Effector CD8-positive, alpha-beta T cell (primary cell): ENCODE results near the gene IGSF11.
"Not testable (repeated sequence)": the region's sequence is repeated elsewhere in the genome, so short reads cannot be mapped to it uniquely, and the experiment has no call there.

ENCODE experiments used
- DNase-seq: peaks from one replicate; lab custom pipeline; 2025; lab: John Stamatoyannopoulos, UW
- total RNA-seq, 4 experiments: gene quantifications; one replicate each; lab custom pipeline; 2026; lab: John Stamatoyannopoulos, UW

IGSF11 gene, protein sequence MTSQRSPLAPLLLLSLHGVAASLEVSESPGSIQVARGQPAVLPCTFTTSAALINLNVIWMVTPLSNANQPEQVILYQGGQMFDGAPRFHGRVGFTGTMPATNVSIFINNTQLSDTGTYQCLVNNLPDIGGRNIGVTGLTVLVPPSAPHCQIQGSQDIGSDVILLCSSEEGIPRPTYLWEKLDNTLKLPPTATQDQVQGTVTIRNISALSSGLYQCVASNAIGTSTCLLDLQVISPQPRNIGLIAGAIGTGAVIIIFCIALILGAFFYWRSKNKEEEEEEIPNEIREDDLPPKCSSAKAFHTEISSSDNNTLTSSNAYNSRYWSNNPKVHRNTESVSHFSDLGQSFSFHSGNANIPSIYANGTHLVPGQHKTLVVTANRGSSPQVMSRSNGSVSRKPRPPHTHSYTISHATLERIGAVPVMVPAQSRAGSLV
- total RNA-seq = 0 to 0.36 (median 0) reads per million in 4 experiments

DNA sequence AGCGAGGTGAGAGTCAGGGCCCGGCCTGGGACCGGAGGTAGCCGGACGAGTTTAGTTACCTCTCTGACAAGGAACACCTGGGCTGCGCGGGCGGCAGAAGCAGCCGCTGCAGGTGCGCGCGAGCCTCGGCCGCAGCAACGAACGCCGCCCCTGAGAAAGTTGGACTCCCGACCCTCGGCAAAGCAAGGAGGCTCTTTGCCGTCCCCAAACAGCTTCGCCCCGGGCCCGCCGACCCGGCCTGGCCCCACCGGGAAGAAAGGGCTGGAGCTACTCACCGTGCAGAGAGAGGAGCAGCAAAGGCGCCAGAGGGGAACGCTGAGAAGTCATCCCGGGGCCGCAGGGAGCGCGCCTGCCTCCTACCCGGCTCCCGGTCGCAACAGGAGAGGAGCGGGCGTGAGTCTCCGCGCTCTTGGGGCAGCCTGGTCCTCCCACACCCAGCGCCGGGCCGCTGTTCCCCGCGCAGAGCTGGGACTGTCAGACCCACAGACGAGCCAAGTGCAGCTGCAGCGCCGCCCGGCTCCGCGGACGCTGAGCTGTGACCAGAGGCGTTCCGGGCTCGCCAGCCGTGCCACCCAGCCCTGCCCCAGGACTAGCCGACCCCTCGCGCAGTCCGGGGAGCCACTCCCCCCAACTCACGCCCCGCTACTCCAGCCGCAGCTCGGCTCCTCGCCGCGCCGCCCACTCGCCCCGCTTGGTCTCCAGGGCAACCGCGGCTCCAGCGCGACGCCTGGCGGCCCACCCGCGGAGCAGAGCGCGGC is at the start of gene IGSF11:
IGSF11 (minus strand) TSS at position 591 of the 758 bp plus-strand sequence; CDS start at position 327, 264 bp downstream.
- DNase-seq = peak; percentile 46

DNA sequence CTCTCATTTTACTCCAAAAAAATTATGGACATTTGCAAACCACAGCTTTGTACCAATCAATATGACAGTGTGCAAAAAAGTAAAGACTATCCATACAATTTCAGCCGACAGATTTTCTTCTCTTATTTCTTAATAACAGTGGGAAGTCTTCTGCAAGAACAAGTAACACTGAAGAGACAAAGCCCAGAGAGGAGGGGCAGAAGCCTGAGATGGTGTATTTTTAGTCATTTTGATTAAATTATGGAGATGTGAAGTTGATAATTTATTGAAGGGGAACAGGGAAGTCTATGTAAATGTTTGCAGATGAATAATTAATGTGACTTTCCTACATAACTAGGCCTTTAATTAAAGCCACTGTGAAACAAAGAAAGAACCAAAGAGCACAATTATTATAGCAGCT is 45.7 kb upstream of the IGSF11 start:
- no peak for DNase-seq

DNA sequence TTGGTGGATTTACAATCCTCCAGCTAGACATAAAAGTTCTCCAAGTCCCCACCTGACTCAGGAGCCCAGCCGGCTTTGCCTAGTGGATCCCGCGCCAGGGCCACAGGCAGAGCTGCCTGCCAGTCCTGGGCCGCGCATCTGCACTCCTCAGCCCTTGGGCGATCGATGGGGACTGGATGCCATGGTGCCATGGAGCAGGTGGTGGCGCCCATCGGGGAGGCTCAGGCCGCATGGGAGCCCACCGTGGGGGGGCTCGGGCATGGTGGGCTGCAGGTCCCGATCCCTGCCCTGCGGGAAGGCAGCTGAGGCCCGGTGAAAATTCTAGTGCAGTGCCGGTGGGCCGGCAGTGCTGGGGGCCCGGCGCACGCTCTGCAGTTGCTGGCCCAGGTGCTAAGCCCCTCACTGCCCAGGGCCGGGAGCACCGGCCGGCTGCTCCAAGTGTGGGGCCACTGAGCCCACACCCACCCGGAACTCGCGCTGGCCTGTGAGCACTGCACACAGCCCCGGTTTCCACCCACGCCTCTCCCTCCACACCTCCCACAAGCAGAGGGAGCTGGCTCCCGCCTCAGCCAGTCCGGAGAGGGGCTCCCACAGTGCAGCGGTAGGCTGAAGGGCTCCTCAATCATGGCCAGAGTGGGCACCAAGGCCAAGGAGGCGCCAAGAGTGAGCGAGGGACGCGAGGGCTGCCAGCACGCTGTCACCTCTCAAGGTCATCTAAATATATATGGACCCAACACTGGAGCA is 38.8 kb upstream of the IGSF11 start:
- DNase-seq = no peak

DNA sequence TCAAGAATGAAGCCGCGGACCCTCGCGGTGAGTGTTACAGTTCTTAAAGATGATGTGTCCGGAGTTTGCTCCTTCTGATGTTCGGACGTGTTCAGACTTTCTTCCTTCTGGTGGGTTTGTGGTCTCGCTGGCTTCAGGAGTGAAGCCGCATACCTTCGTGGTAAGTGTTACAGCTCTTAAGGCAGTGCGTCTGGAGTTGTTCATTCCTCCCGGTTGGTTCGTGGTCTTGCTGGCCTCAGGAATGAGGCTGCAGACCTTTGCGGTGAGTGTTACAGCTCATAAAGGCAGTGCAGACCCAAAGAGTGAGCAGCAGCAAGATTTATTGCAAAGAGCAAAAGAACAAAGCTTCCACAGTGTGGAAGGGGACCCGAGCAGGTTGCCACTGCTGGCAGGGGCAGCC is 37.8 kb upstream of the IGSF11 start:
- DNase-seq = not testable (repeated sequence)

DNA sequence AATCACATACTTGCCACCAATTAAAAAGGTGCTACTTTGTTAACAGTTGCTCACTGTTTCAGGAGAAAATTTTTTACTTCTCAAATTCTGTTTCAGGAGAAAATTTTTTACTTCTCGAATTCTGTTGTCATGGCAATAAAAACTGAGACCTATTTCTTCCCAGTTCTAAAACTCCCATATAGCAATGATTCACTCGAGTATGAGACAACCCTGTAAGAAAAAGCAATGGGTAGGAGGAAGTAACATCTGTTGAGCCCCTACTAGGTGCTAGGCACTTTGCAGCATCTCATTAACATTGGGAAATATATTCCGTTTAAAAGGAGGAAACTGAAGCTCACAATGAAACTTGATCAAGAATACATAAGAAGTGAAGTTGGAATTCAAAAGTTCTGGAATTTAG is 35.1 kb upstream of the IGSF11 start:
- DNase-seq = no peak

DNA sequence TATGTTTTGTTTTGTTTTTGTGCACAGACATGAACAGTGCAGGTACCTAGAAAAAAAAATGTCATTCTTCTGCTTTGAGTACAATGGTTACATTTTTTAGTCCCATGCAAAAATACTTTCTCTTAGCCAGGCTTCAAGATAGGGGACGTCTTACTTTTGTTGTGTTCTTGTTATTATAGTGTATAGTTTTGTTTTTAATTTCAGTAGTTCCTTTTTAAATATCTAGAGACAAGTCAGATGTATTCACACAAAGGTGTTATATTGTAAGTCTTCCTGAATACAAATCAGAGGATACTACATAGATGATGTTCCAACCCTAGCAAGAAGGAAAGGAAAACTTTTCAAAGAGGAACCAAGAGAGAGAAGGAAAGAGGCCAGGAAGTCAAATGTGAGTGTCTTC is 28.8 kb upstream of the IGSF11 start:
- no peak for DNase-seq

DNA sequence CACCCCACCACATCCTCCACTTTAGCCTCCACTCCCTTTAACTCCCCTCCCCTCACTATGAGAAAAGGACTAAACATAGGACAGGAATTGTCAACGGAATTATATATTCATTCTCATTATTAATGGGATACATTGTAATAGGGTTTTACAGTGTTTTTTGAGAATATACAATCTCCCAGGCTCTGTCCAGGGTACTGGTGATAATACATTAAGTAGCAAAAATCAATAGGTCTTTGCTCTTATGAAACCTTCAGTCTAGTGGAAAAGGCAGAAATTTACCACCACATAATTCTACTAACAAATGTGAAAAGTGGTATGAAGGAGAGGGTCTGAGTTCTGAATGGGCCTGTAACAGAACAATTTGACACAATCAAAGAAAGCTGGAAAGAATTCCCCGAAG is 28.2 kb upstream of the IGSF11 start:
- DNase-seq = no peak

DNA sequence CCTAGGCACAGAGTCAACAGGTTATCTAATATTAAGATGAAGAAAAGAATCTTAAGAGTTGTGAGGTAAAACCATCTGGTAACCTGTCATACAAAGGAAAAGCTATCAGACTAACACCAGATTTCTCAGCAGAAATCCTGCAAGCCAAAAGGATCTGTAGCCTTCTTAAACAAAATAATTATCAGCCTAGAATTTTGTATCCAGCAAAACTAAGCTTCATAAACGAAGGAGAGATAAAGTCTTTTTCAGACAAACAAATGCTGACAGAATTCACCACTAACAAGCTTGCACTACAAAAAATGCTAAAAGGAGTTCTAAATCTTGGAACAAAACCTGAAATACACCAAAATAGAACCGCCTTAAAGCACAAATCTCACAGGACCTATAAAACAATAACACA is 9.9 kb upstream of the IGSF11 start:
- no peak for DNase-seq

DNA sequence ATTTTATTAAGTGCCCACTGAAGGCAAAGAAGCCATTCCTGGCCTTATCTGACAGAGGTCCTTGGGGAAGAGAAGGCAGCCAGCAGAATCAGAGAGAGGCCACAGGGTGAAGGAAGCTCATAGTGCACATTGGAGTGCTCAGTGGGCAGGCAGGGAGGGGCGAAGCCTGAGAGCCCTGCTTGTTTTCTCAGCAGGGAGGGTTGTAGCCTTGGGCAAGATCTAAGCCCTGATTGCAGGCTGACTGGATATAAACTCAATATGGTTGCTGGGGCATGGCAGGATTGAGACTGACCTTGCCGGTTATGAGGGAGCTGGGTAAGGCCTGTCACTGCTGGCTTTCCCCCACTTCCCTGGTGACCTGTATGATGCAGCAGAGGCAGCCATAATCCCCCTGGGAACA is 7.5 kb upstream of the IGSF11 start:
- DNase-seq = no peak

DNA sequence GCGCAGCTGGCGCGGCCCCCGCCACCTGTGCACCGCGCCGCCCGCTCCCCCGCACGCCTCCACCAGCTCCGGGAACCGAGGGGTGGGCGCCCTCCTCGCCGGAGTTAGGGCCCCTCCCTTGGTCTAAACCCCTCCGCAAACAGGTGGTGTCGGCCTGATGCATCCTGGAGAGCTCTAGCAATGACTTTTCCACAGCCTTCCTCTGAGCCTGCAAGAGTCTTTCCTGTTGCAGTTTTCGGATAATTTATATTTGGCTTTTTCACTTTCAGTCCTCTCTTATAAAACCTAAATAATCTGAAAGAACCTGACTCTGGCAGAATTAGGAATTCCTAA is 334 bp upstream of the IGSF11 start:
- DNase-seq = no peak

DNA sequence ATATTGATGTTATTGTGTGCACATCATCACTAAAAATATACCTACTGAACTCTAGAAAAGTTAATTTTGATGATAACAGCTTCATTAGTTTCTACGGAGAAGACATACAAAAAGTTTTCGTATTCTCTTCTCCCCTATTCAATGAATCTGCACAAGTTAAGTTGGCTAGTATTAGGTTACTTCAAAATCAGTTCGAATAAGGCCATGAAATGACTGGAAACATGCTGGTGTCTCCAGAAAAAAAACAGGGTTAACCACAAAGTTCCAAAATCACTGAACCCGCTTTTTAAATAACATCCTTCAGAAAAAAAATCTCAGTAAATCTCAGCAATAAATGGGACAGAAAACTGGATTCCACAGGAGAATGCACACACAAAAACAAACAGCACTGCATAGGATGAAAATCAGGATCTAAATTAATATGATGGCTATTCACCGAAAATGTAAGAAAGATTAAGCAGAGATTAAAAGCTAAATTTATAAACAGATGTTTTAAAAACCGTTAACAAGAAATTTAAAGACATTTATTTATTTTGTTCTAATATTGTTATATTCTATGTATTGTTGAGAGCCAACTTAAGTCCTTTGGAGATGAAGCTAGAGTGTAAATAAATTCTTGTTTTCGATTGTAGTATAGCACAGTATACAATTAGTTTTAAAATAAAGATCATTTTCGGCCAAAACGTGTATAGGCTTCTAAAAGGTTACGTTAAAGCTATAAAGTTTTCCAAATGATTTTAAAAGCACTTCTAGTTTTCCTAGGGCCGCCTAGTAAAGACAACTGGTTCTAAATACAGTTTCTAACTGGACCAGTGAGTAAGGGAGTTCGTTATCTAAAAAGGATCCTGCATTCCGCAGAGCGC is 1.0 kb downstream of the IGSF11 start:
- DNase-seq = no peak

DNA sequence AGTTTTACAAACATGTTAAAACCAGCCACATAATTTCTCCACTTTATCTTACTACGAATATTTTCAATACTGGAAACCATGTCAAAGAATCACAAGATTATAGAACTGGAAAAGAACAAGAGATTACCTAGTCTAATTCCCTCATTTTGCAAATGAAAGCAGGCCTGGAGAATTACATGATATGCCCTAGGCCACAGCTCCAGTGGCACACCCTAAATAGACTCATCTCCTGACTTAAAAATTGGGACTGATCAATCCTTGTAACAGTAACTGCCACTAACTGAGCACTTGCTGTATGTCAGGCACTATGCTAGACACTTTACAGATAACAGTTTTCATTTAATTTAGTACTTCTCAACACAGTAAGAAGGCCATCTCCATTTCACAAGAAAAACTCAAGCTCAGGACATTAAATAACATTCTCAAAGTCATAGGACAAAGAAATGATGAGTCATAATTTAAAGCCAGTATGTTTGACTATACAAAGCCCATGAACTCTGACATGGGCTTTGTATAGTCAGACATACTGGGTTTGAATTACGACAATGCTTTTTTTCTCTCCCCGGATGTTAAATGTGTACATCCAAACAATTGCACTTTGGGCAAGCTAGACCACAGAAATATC is 9.4 kb downstream of the IGSF11 start:
- DNase-seq = no peak

DNA sequence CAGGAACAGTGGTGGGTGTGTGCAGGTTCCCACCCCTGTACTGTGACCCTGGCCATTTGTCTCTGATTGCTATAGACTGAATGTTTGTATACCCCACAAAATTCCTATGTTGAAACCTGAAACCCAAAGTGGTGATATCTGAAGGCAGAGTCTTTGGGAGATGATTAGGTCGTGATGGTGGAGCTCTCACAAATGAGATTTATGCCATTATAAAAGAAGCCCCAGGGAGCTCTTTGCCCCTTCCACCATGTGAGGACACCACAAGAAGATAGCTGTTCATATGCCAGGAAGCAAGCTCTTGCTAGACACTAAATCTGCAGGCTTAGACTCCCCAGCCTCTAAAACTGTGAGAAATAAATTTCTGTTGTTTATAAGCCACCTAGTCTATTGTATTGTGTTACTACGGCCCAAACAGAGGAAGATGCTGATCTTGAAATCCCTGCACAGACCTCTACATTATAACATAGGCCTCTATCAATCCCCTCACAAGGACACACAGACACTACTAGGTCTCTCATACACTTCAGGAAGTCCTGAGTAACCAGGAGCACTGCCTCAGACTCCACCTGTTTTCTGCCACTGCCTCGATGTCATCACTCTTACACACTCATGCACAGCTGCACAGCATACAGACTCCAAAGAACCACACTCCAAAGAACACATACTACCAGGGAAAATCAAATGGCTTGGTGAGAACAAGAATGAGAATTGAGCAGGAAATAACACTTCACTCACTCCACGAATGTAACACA is 14.7 kb downstream of the IGSF11 start:
- no peak for DNase-seq

DNA sequence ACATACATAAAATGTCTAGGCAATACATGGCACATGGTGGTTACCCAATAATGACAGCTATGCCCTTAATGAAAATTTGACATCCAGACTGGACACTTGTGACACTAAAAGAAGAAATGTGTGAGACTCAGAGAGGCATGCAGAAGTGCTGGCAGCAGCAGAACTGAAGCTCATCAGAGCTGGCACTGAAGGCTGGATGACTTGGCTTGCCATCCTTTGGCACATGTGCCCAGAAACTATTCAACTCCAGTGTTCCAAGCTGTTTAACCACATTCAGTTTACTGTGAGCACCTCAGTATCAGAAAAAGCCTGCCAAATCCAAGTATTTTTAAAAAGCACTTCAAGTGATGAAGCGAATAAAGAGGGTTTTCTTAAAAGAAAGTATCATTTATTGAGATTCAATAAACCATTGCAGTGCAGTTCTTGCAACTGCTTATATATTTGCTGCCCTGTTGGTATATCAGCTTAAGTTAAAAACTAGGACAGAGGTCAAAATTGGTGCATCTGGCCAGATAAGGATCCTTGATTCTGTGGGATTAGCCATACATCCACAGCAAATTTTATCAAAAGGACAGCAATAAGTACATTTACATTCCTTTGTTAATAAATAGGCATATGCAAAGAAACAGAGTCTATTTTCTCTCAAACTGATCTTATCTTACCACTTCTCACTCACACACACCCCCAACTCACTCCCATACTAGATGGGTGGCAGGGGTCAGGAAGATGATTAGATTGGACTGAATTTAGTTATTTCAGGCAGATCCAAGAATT is 15.8 kb downstream of the IGSF11 start:
- DNase-seq = no peak

DNA sequence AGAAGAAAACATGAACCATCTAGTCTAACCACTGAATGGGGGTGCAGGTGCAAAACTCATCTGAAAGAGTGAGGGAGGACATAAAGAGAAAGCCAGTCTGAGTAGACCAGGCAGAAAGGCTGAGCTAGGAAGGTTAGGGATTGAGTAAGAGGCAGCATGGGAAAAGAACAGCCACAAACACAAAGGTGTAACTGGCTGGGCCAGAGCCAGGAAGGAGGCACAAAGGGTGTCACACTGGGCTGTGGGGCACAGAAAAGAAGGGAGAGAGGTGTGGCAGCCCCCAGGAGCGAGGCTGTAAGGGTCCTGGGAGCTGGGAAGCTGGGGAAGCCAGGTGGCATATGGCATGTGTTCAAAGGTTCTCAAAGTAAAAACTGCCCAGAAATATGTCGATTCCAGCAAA is 18.7 kb downstream of the IGSF11 start:
- no peak for DNase-seq

DNA sequence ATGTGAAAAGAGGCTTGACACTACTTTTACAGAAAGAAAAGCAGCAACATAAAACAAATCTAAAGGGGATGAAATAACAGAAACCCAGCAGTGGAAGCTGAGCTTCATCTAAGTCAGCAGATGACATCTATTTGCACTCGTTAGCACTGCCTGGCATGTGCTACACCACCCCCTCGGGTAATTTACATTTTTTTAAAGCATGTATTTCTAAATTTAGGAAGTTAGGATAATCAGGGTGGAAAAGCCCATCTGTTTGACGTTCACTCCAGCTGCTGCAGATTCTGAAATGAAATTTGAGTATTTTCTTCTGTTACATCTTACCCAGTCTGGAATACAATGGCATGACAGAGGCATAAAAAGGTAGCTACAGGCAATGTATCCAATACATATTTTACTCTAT is 20.7 kb downstream of the IGSF11 start:
- no peak for DNase-seq

DNA sequence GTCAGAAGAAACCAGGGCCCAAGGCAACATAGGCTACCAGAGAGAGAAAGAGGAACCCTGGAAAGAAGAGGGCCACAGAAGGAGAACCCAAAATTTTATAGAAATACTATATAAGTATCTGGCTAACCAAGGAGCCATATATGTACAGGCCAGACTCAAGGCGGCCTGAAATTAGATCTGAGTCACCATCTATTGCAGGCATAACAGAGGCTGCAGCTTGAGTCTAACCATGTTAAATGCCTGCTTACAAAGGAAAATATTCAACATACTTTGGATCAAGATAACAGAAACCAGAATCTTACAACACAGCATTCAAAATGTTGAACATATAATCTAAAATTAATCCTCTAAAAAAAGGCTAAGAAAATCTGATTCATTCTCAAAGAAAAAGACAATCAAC is 23.1 kb downstream of the IGSF11 start:
- no peak for DNase-seq

DNA sequence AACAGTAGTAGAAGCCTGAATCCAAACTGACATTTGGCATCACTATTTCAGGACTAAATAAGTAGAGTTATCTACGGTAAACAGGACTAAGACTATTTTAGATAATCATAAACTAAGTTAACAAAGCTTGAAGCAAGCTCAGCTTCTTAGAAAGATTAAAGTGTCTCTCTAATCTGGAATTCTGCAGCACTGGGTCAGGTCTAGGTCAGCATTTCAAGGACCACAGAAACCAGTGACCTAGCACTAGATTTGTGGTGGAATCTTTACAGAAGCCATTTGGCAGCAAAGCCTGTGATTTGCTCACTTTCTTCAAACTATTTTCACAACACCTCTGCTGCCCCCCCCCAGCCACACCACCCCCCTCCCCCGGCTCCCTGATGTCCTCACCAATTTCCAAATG is 37.5 kb downstream of the IGSF11 start:
- DNase-seq = no peak

DNA sequence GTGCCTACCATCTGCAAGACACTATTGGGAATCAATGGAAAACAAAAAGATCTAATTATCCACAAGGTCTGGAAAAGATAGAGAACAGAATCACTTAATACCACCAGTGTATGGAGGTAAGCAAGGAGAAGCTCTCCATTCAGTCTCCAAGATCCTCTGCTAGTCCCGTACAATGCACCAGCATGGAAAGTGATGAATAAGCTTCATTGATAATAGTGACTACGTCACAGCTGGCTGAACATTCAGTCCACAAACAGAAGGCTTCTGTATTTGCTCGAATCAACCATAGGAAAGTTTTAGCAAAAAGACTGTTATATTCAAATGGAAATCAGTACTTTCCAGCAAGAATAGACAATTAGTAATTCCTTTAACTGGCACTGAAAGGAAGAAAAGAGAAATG is 42.9 kb downstream of the IGSF11 start:
- no peak for DNase-seq
